GM23338 (cell line): ENCODE results near the gene CDH4. TPM values are rescaled to one million over a fixed set of nuclear protein-coding genes. Genes with fewer than 3 reads are reported as not detected.

Source experiments
- ATAC-seq: fragments of 200-7000 bp; cut with Tn5 transposase; 3 replicates; pipeline ENCODE4 v1.9.1; 2020
- DNase-seq: peaks from one replicate; pipeline ENCODE4 v3.0.0-alpha.2; 2015; ENCODE audit warnings: low spot score
- H2AFZ ChIP-seq: fragments of 200-600 bp; sonication (generic); 2 replicates; pipeline ENCODE4 v1.8.0; 2016; ENCODE audit warnings: antibody characterized with exemption, mild to moderate bottlenecking, moderate library complexity
- H3F3A ChIP-seq: fragments of 200-600 bp; sonication (generic); replicated peaks from 2 replicates; pipeline ENCODE4 v1.8.0; 2017; ENCODE audit warnings: antibody characterized with exemption, mixed run types, low read depth
- H3K27ac ChIP-seq: fragments of 200-600 bp; sonication (generic); 2 replicates; pipeline ENCODE4 v1.6.1; 2016; ENCODE audit warnings: low read depth
- H3K27me3 ChIP-seq: fragments of 200-600 bp; sonication (generic); 2 replicates; pipeline ENCODE4 v1.8.0; 2016; ENCODE audit warnings: mild to moderate bottlenecking, mixed run types, moderate library complexity; ENCODE audit not compliant: insufficient read depth
- H3K36me3 ChIP-seq: fragments of 200-600 bp; sonication (generic); 2 replicates; pipeline ENCODE4 v1.8.0; 2016; ENCODE audit warnings: mild to moderate bottlenecking; ENCODE audit not compliant: insufficient read depth
- H3K4me1 ChIP-seq: fragments of 200-600 bp; sonication (generic); 2 replicates; pipeline ENCODE4 v1.8.0; 2016; ENCODE audit warnings: mild to moderate bottlenecking, moderate library complexity; ENCODE audit not compliant: insufficient read depth
- H3K4me2 ChIP-seq: fragments of 200-600 bp; sonication (generic); 2 replicates; pipeline ENCODE4 v1.7.1; 2017; ENCODE audit warnings: mixed run types
- H3K4me3 ChIP-seq: fragments of 200-600 bp; sonication (generic); 2 replicates; pipeline ENCODE4 v1.6.1; 2016; ENCODE audit warnings: mixed run types
- H3K79me2 ChIP-seq: fragments of 200-600 bp; sonication (generic); replicated peaks from 2 replicates; pipeline ENCODE4 v1.8.0; 2017; ENCODE audit warnings: mild to moderate bottlenecking; ENCODE audit not compliant: insufficient read depth
- H3K9me2 ChIP-seq: fragments of 200-600 bp; sonication (generic); 2 replicates; pipeline ENCODE4 v1.8.0; 2017; ENCODE audit not compliant: insufficient read depth
- H4K20me1 ChIP-seq: fragments of 200-600 bp; sonication (generic); replicated peaks from 2 replicates; pipeline ENCODE4 v1.8.0; 2017; ENCODE audit warnings: mild to moderate bottlenecking; ENCODE audit not compliant: insufficient read depth
- H3K27ac Mint-ChIP-seq: 2 replicates; pipeline ENCODE4 v1.8.0; 2020; ENCODE audit warnings: inconsistent platforms, mild to moderate bottlenecking, moderate library complexity, mixed read lengths
- H3K27me3 Mint-ChIP-seq: 3 replicates; pipeline ENCODE4 v1.8.0; 2022; ENCODE audit warnings: low read depth, mild to moderate bottlenecking, moderate library complexity, mixed read lengths, inconsistent platforms; ENCODE audit not compliant: insufficient read depth, poor library complexity
- H3K36me3 Mint-ChIP-seq: 3 replicates; pipeline ENCODE4 v1.8.0; 2021; ENCODE audit warnings: low read depth, mild to moderate bottlenecking, inconsistent platforms, moderate library complexity, mixed read lengths
- H3K4me1 Mint-ChIP-seq: 3 replicates; pipeline ENCODE4 v1.8.0; 2020; ENCODE audit warnings: mild to moderate bottlenecking, inconsistent platforms, mixed read lengths
- H3K4me3 Mint-ChIP-seq: 3 replicates; pipeline ENCODE4 v1.8.0; 2021; ENCODE audit warnings: moderate library complexity, mild to moderate bottlenecking, inconsistent platforms, mixed read lengths
- H3K9me3 Mint-ChIP-seq: 3 replicates; pipeline ENCODE4 v1.8.0; 2020; ENCODE audit warnings: moderate library complexity, mild to moderate bottlenecking, inconsistent platforms, mixed read lengths
- CTCF ChIP-seq, 2 experiments: fragments of 200-600 bp in 1 of 2; sonication (generic) in 1 of 2; conservative IDR thresholded peaks; 2 replicates each; pipeline versions ENCODE4 v1.5.1 to v1.6.1; 2016 to 2017; ENCODE audit warnings: antibody characterized with exemption in 2 of 2, low read depth in 2 of 2, mild to moderate bottlenecking in 2 of 2, moderate library complexity in 1 of 2
- ETS1 ChIP-seq: IDR thresholded peaks from 2 replicates; pipeline ENCODE4 v1.6.1; 2016; ENCODE audit warnings: antibody characterized with exemption
- EZH2 ChIP-seq: fragments of 200-600 bp; sonication (generic); IDR thresholded peaks from one replicate; pipeline ENCODE4 v1.8.0; 2017; ENCODE audit warnings: antibody characterized with exemption, mild to moderate bottlenecking, low read depth; ENCODE audit not compliant: unreplicated experiment
- EZH2phosphoT487 ChIP-seq: fragments of 200-600 bp; sonication (generic); IDR thresholded peaks from one replicate; pipeline ENCODE4 v1.8.1; 2018; ENCODE audit warnings: antibody characterized with exemption; ENCODE audit not compliant: unreplicated experiment
- STAT1 ChIP-seq: IDR thresholded peaks from one replicate; pipeline ENCODE4 v1.6.1; 2016; ENCODE audit warnings: antibody characterized with exemption; ENCODE audit not compliant: unreplicated experiment
- ZNF114 ChIP-seq: fragments of 250-450 bp; sonication (Bioruptor Pico); IDR thresholded peaks from 2 replicates; pipeline ENCODE4 v1.5.0; 2020; ENCODE audit warnings: mild to moderate bottlenecking, moderate library complexity
- ZNF331 ChIP-seq: fragments of 250-450 bp; sonication (Bioruptor Pico); IDR thresholded peaks from 2 replicates; pipeline ENCODE4 v1.5.0; 2020; ENCODE audit warnings: low read depth, mild to moderate bottlenecking, moderate library complexity
- ZNF462 ChIP-seq: fragments of 250-450 bp; sonication (Bioruptor Pico); IDR thresholded peaks from 2 replicates; pipeline ENCODE4 v1.5.0; 2020; ENCODE audit warnings: mild to moderate bottlenecking, moderate library complexity
- polyA plus RNA-seq: library from polyadenylated mRNA; unstranded; fragments of >200 nt; fragmentation: Nextera tagmentation; extraction: Ambion mirVana; gene quantifications from 2 replicates; pipeline ENCODE4 v1.2.1, GENCODE V29; 2016
- total RNA-seq: library from RNA; depleted of rRNA; stranded (reverse); fragments of >200 nt; shearing (Covaris generic); gene quantifications from 2 replicates; pipeline ENCODE4 v1.2.3, GENCODE V29; 2014

CDH4 gene
- total and polyA plus RNA-seq, 2 experiments from 2014 or later = 1.2 to 4.2 TPM

- Histone ChIP-seq H3K79me2 (no peaks in the 10 kb centered on the region), H4K20me1 (no peaks in the 10 kb centered on the region; the same call in 1 of the 2 replicates), H3K36me3 (no peaks in the 10 kb centered on the region), H3K9me2 (no peaks in the 10 kb centered on the region), H3K27ac (no peak overlapping the region), H3K27me3 (0 out of 2 replicates have a peak, but pooled peaks cover 7% of the 10 kb centered on the region), H3F3A (no peaks in the 10 kb centered on the region), H3K4me1 (peaks cover 19% of the 10 kb centered on the region), H3K4me3 (no peak overlapping the region), H3K4me2 (no peak overlapping the region), H2AFZ (no peak overlapping the region)
- peaks cover 18% of the 10 kb centered on the region for H3K27me3 Mint-ChIP-seq
- H3K4me3 Mint-ChIP-seq = no peak overlapping the region
- no peak overlapping the region for H3K27ac Mint-ChIP-seq
- ATAC-seq = no peak
- H3K4me1 Mint-ChIP-seq = peaks cover 7% of the 10 kb centered on the region
- H3K9me3 Mint-ChIP-seq = no peaks in the 10 kb centered on the region
- TF ChIP-seq EZH2phosphoT487 = no peak
- no peak for TF ChIP-seq STAT1
- TF ChIP-seq ETS1 = no peak
- no peak for TF ChIP-seq ZNF331 (CRISPR knock-in tag)
- TF ChIP-seq CTCF (conservative IDR thresholded peaks at IDR 0.05; ENCODE audit: low read depth in 2 of 2) = no peak
- TF ChIP-seq EZH2 = no peak
- no peaks in the 10 kb centered on the region for H3K36me3 Mint-ChIP-seq
- DNase-seq = no peak
These were observed 59.8 kb downstream of the CDH4 start for GRCh38 chr20:61311656-61312387.

- H3K36me3 Mint-ChIP-seq = no peaks in the 10 kb centered on the region
- Histone ChIP-seq H3K4me2 (no peak overlapping the region), H3K4me1 (peaks cover 10% of the 10 kb centered on the region), H3K36me3 (no peaks in the 10 kb centered on the region), H3K4me3 (no peak overlapping the region), H3K79me2 (no peaks in the 10 kb centered on the region), H3K27ac (no peak overlapping the region), H3K27me3 (0 out of 2 replicates have a peak, but pooled peaks cover 7% of the 10 kb centered on the region), H4K20me1 (no peaks in the 10 kb centered on the region; the same call in 1 of the 2 replicates), H2AFZ (no peak overlapping the region), H3K9me2 (no peaks in the 10 kb centered on the region), H3F3A (no peaks in the 10 kb centered on the region)
- DNase-seq = no peak
- no peaks in the 10 kb centered on the region for H3K9me3 Mint-ChIP-seq
- ATAC-seq = no peak
- no peak overlapping the region for H3K4me3 Mint-ChIP-seq
- peaks cover 10% of the 10 kb centered on the region for H3K4me1 Mint-ChIP-seq
- peaks cover 18% of the 10 kb centered on the region for H3K27me3 Mint-ChIP-seq
- no peak overlapping the region for H3K27ac Mint-ChIP-seq
- TF ChIP-seq EZH2 = no peak
- no peak for TF ChIP-seq EZH2phosphoT487
- no peak for TF ChIP-seq STAT1
- TF ChIP-seq ZNF462 (CRISPR knock-in tag) = no peak
- TF ChIP-seq CTCF (conservative IDR thresholded peaks at IDR 0.05; ENCODE audit: low read depth in 2 of 2) = no peak
- no peak for TF ChIP-seq ZNF114
These were observed 60.9 kb downstream of the CDH4 start for GRCh38 chr20:61312925-61313324.
